ENCODE measurements around the gene AIM2. TPM values are rescaled to one million over a fixed set of nuclear protein-coding genes. Genes with fewer than 3 reads are reported as not detected.

The AIM2 gene
- total and polyA plus RNA-seq, 10 of the 15 experiments (the other 5 are each of a cell fraction or from before 2014, with no cell fraction given): 7.9 to 35.7 (median 12.8) TPM

- 55% methylated on average over 1 of the region's 1 CpG for WGBS (ENCODE audit: insufficient coverage, insufficient replicate concordance, low lambda C conversion rate, missing lambda C conversion rate)
- POLR2A ChIA-PET: no interaction called here
- no peak overlapping the region for H3K4me2 ChIP-seq (ENCODE audit: control insufficient read depth, insufficient read depth)
- TF ChIP-seq CUX1 (IDR thresholded peaks at IDR 0.05; ENCODE audit: insufficient replicate concordance, low read depth, low read length) (no peak), ZNF207 (IDR thresholded peaks at IDR 0.05; ENCODE audit: borderline replicate concordance) (no peak), HSF1 (IDR thresholded peaks at IDR 0.05; ENCODE audit: low read depth, low read length) (no peak), REST (IDR thresholded peaks at IDR 0.05; ENCODE audit: low read depth, low read length) (no peak), WRNIP1 (IDR thresholded peaks at IDR 0.05; ENCODE audit: borderline replicate concordance, low read depth, low read length) (no peak), ATF7 (IDR thresholded peaks at IDR 0.05; ENCODE audit: low read depth) (no peak), SMC3 (IDR thresholded peaks at IDR 0.05; ENCODE audit: borderline replicate concordance, low read length) (no peak), CBX3 (IDR thresholded peaks at IDR 0.05; ENCODE audit: borderline replicate concordance, low read depth) (no peak), SP1 (IDR thresholded peaks at IDR 0.05; ENCODE audit: low read depth, low read length) (no peak), ESRRA (IDR thresholded peaks at IDR 0.05; ENCODE audit: low read length) (no peak), SIN3A (IDR thresholded peaks at IDR 0.05; ENCODE audit: low read depth, low read length) (no peak), IKZF2 (IDR thresholded peaks at IDR 0.05) (no peak), MYC (IDR thresholded peaks at IDR 0.05; ENCODE audit: insufficient read depth, insufficient read length, insufficient replicate concordance, low read length, severe bottlenecking) (no peak)
Observed at GRCh38 chr1:159113596-159114433, 37.2 kb upstream of the AIM2 start.

More at GRCh38 chr1:159113596-159114433, 37.2 kb upstream of the AIM2 start:
- ATAC-seq: no peak
- ChIA-PET RAD21 (ENCODE audit: unreplicated experiment) (no interaction called here), CTCF (interaction anchor here (1.2 to 1.9 kb wide), 2 partner anchors 19 to 42 kb away, joined by 4 to 6 read pairs; no protein-coding TSS in a partner anchor), SMC1A (ENCODE audit: uncharacterized antibody, unreplicated experiment) (interaction anchor here (1.0 kb wide), 1 partner anchor 15 kb away, joined by 6 read pairs; no protein-coding TSS in a partner anchor)
- Histone ChIP-seq H3K4me3 (no peak overlapping the region), H3K4me1 (ENCODE audit: control insufficient read depth, insufficient read depth, low read length) (no peaks in the 10 kb centered on the region), H3K79me2 (ENCODE audit: control insufficient read depth, insufficient read depth, low read length) (no peaks in the 10 kb centered on the region), H3K27me3 (replicated peaks in 1 of 2; ENCODE audit: control insufficient read depth in 2 of 2, insufficient read depth in 2 of 2, low read length in 1 of 2) (peaks cover 0 to 8% of the 10 kb centered on the region in 2 experiments; a peak in 2 of 4 replicates), H4K20me1 (ENCODE audit: control insufficient read depth, insufficient read depth) (no peaks in the 10 kb centered on the region), H3K36me3 (ENCODE audit: control insufficient read depth in 2 of 2, insufficient read depth in 2 of 2, low read length in 1 of 2) (no peaks in the 10 kb centered on the region), H3K9ac (ENCODE audit: control insufficient read depth, insufficient read depth, low read length) (no peak overlapping the region), H3K27ac (ENCODE audit: control insufficient read depth, insufficient read depth) (no peak overlapping the region), H2AFZ (ENCODE audit: control insufficient read depth, low read depth, low read length) (no peak overlapping the region), H3K9me3 (replicated peaks; ENCODE audit: control insufficient read depth, insufficient read depth, low read length) (no peaks in the 10 kb centered on the region)
- no peak for DNase-seq (ENCODE audit: low read depth, low spot score)
- intact Hi-C loops (cut with micrococcal nuclease; ENCODE audit: unreplicated experiment) (no loop called here), in situ Hi-C loops (cut with MboI) (no loop called here)
- BruUV-seq (replicated peaks): no TSS peak
- no peak for FAIRE-seq

All from GM12878 (cell line).